Spleen (tissue), 11 donors: ENCODE measurements around the gene RPS6KA2. TPM values are rescaled to one million over a fixed set of nuclear protein-coding genes. Genes with fewer than 3 reads are reported as not detected.

Experiments
- DNase-seq: peaks from one replicate; pipeline ENCODE4 v3.0.0-alpha.2; 2020
- H3K27ac ChIP-seq, 8 donors: fragments of 200-600 bp; sonication (generic) in 7 of 8; 1 replicate in 4 of 8; 2 replicates in 4 of 8; pipeline versions ENCODE4 v1.5.0 to v1.8.0; 2016 to 2021; ENCODE audit warnings: inconsistent platforms in 4 of 8, mild to moderate bottlenecking in 4 of 8, moderate library complexity in 1 of 8
- H3K27me3 ChIP-seq, 7 donors: fragments of 200-600 bp; sonication (generic) in 6 of 7; replicated peaks in 1 of 7; 1 replicate in 4 of 7; 2 replicates in 3 of 7; pipeline versions ENCODE4 v1.5.0 to v1.8.0; 2016 to 2021; ENCODE audit warnings: inconsistent platforms in 3 of 7, mild to moderate bottlenecking in 1 of 7
- H3K36me3 ChIP-seq, 6 donors: fragments of 200-600 bp; sonication (generic) in 5 of 6; 1 replicate in 4 of 6; 2 replicates in 2 of 6; pipeline versions ENCODE4 v1.5.0 to v1.8.0; 2016 to 2021; ENCODE audit warnings: inconsistent platforms in 2 of 6
- H3K4me1 ChIP-seq, 6 donors: fragments of 200-600 bp; sonication (generic) in 5 of 6; 1 replicate in 3 of 6; 2 replicates in 3 of 6; pipeline versions ENCODE4 v1.5.0 to v1.8.0; 2016 to 2021; ENCODE audit warnings: inconsistent platforms in 3 of 6
- H3K4me3 ChIP-seq, 8 donors: fragments of 200-600 bp; sonication (generic) in 7 of 8; 1 replicate in 4 of 8; 2 replicates in 4 of 8; pipeline versions ENCODE4 v1.5.0 to v1.8.0; 2016 to 2021; ENCODE audit warnings: inconsistent platforms in 4 of 8, mild to moderate bottlenecking in 4 of 8, moderate library complexity in 2 of 8
- H3K9me3 ChIP-seq, 8 donors: fragments of 200-600 bp; sonication (generic) in 7 of 8; 1 replicate in 4 of 8; 2 replicates in 4 of 8; pipeline versions ENCODE4 v1.5.0 to v1.8.0; 2016 to 2021; ENCODE audit warnings: inconsistent platforms in 4 of 8
- POLR2A ChIP-seq, 3 donors: fragments of 450-650 bp; IDR thresholded peaks; one replicate each; pipeline ENCODE4 v1.5.1; 2017; ENCODE audit warnings: antibody characterized with exemption in 3 of 3, mild to moderate bottlenecking in 1 of 3
- POLR2AphosphoS5 ChIP-seq, 3 donors: sonication (generic); formaldehyde crosslinking; IDR thresholded peaks; one replicate each; pipeline ENCODE4 v1.5.1; 2017; ENCODE audit warnings: antibody characterized with exemption in 3 of 3
- WGBS, 5 donors: extraction: QIAGEN DNeasy Blood & Tissue Kit in 3 of 5; methylation state at CpG; one replicate each; pipeline versions ENCODE4 v1.1.5 to v1.1.7; 2013 to 2018; 5-methylcytosine and 5-hydroxymethylcytosine counted together
- intact Hi-C: fragments of 100-400 bp; cut with DNase I; formaldehyde crosslinking; loops from one replicate; pipeline ENCODE4 v1.15.0; 2023; ENCODE audit warnings: low total_unique reads
- polyA plus RNA-seq, 3 donors: library from polyadenylated mRNA; stranded (reverse); fragments of 200-250 nt; gene quantifications; one replicate each; pipeline ENCODE4 v1.2.1, GENCODE V29; 2013
- total RNA-seq, 7 donors: library from RNA; depleted of rRNA in 3 of 7; stranded (reverse); fragments of >200 nt in 3 of 7; fragmentation: NEBNext Ultra II Directional in 4 of 7; extraction: Animal tissue kit (Norgen Biotek cat#: 25700) in 4 of 7; gene quantifications; one replicate each; pipeline versions ENCODE4 v1.1.0 to v1.2.1, GENCODE V29; 2016 to 2021
- TF ChIP-seq, protein P1 (sequence below), 11 experiments: fragments of 200-600 bp in 7 of 11; fragments of 450-650 bp in 4 of 11; sonication (generic) in 4 of 11; IDR thresholded peaks in 8 of 11; conservative IDR thresholded peaks in 3 of 11; 1 replicate in 7 of 11; 2 replicates in 4 of 11; pipeline versions ENCODE4 v1.4.0 to v1.8.0; 2016 to 2021; ENCODE audit warnings: antibody characterized with exemption in 11 of 11, inconsistent platforms in 4 of 11, mild to moderate bottlenecking in 1 of 11
- donor health status: healthy with polysubstance abuse.
- donor health status: DM: no; HTN: no; CAD: no; lungs with moderate emphysema.
- donor health status: DM: no; HTN: no; CAD: no.
- donor health status: Bipolar disorder and iron deficiency.
- donor health status: healthy.
- donor health status: DM: no; HTN: no; CAD: no.
- donor health status: DM: yes; HTN: yes; CAD: no.

Gene RPS6KA2
- total and polyA plus RNA-seq, 10 donors = 7.6 to 123 (median 58.1) TPM

DNA sequence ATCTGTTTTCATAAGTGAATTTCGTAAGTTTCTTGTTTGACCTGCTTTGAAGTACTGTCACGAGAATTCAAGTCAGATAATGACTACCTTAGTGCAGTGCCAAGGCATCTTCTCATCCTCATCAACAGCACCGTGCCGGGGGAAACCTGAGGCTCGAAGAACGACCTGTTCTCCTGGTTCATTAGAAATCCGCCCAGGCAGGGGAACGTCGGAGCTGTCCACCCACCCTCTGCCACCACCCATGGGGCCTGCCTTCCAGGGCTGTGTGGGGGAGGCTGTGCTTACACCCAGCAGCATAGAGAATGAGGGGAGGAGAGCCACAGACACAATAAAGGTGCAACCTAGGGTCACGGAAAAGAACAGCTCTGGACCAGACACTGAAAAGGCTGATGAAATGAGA is 142.2 kb downstream of the RPS6KA2 start:
- no peak for TF ChIP-seq POLR2AphosphoS5 (IDR thresholded peaks at IDR 0.05)
- TF ChIP-seq POLR2A (IDR thresholded peaks at IDR 0.05) = no peak
- TF ChIP-seq, protein P1, sequence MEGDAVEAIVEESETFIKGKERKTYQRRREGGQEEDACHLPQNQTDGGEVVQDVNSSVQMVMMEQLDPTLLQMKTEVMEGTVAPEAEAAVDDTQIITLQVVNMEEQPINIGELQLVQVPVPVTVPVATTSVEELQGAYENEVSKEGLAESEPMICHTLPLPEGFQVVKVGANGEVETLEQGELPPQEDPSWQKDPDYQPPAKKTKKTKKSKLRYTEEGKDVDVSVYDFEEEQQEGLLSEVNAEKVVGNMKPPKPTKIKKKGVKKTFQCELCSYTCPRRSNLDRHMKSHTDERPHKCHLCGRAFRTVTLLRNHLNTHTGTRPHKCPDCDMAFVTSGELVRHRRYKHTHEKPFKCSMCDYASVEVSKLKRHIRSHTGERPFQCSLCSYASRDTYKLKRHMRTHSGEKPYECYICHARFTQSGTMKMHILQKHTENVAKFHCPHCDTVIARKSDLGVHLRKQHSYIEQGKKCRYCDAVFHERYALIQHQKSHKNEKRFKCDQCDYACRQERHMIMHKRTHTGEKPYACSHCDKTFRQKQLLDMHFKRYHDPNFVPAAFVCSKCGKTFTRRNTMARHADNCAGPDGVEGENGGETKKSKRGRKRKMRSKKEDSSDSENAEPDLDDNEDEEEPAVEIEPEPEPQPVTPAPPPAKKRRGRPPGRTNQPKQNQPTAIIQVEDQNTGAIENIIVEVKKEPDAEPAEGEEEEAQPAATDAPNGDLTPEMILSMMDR (IDR thresholded peaks at IDR 0.05 in 8 of 11, conservative IDR thresholded peaks at IDR 0.05 in 3 of 11) = no peak
- peaks cover 3 to 25% (median 20%) of the 10 kb centered on the region in 6 donors for H3K4me1 ChIP-seq
- H3K36me3 ChIP-seq = peaks cover 0 to 77% (median 1%) of the 10 kb centered on the region in 6 donors
- peak; percentile 71 for DNase-seq
- no peak overlapping the region for H3K27ac ChIP-seq
- WGBS, 5 donors = 90 to 93% (median 91%) methylated on average over 10 of the region's 10 CpGs
- intact Hi-C loops = no loop called here
- H3K4me3 ChIP-seq = no peak overlapping the region
- no peaks in the 10 kb centered on the region for H3K27me3 ChIP-seq
- no peaks in the 10 kb centered on the region for H3K9me3 ChIP-seq

DNA sequence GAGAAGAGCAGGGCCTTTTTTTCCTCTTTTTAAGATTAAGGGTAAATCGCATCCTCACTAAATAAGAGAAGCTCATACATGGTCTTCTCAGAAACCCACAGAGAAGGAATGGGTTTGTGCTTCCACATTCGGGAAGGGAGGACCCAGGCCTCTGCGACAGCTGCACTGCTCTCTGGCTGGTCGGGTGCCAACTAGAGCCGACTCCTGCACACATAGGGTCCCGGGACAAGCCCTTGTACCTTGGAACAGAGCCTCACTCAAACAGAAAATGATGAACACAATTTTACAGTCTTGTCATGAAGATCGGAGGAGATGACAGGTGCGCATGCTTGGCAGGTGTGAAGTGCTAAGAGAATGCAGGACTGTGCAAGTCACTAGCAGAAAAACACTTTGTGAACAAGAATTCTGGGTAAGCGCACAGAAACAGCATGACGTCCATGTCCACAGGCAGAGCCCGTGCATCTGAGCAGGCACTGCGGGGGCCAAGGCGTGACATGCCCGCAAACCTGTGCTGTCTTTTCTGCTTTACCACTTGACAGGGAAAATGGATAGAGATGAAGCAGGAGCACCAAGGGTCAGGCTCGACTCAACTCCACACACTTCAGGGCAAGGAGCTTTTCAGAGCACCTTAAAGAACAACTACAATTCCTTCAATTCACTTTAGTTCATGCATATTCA is 143.3 kb downstream of the RPS6KA2 start:
- no peak for TF ChIP-seq POLR2AphosphoS5 (IDR thresholded peaks at IDR 0.05)
- no peak for TF ChIP-seq POLR2A (IDR thresholded peaks at IDR 0.05)
- TF ChIP-seq, protein P1 (IDR thresholded peaks at IDR 0.05 in 8 of 11, conservative IDR thresholded peaks at IDR 0.05 in 3 of 11) = no peak
- Histone ChIP-seq H3K4me3 (no peak overlapping the region), H3K9me3 (no peaks in the 10 kb centered on the region), H3K36me3 (peaks cover 0 to 80% (median 1%) of the 10 kb centered on the region in 6 donors), H3K4me1 (peaks cover 3 to 21% (median 15%) of the 10 kb centered on the region in 6 donors), H3K27ac (no peak overlapping the region), H3K27me3 (no peaks in the 10 kb centered on the region)
- intact Hi-C loops = no loop called here
- WGBS, 5 donors = 88 to 93% (median 90%) methylated on average over 15 of the region's 15 CpGs
- peak; percentile 45 for DNase-seq

DNA sequence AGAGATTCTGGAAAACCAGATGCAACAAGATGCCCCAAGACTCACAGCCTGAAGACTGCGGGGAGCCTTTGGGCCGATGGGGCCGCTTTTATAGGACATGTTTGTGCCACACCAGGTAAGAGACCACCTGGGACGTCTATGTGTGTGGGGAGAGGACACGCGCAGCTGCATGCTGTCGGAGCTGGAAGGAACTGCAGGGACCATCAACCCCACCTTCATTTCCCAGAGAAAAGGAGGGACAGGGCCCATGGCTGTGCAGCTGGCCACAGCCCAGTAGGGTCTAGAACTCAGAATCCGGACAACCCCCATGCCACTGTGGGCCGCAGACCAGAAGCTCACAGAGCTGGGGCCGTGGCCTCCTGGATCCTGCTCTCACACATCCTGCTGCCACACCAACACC is 144.0 kb downstream of the RPS6KA2 start:
- Histone ChIP-seq H3K4me3 (no peak overlapping the region), H3K4me1 (peaks cover 0 to 14% (median 10%) of the 10 kb centered on the region in 6 donors), H3K9me3 (no peaks in the 10 kb centered on the region), H3K36me3 (peaks cover 0 to 87% (median 1%) of the 10 kb centered on the region in 6 donors), H3K27me3 (no peaks in the 10 kb centered on the region), H3K27ac (no peak overlapping the region)
- 89 to 95% (median 94%) methylated on average over 9 to 10 of the region's 10 CpGs for WGBS, 5 donors
- TF ChIP-seq, protein P1 (IDR thresholded peaks at IDR 0.05 in 8 of 11, conservative IDR thresholded peaks at IDR 0.05 in 3 of 11) = no peak
- no peak for TF ChIP-seq POLR2AphosphoS5 (IDR thresholded peaks at IDR 0.05)
- no peak for TF ChIP-seq POLR2A (IDR thresholded peaks at IDR 0.05)
- intact Hi-C loops = no loop called here
- DNase-seq = peak; percentile 52

DNA sequence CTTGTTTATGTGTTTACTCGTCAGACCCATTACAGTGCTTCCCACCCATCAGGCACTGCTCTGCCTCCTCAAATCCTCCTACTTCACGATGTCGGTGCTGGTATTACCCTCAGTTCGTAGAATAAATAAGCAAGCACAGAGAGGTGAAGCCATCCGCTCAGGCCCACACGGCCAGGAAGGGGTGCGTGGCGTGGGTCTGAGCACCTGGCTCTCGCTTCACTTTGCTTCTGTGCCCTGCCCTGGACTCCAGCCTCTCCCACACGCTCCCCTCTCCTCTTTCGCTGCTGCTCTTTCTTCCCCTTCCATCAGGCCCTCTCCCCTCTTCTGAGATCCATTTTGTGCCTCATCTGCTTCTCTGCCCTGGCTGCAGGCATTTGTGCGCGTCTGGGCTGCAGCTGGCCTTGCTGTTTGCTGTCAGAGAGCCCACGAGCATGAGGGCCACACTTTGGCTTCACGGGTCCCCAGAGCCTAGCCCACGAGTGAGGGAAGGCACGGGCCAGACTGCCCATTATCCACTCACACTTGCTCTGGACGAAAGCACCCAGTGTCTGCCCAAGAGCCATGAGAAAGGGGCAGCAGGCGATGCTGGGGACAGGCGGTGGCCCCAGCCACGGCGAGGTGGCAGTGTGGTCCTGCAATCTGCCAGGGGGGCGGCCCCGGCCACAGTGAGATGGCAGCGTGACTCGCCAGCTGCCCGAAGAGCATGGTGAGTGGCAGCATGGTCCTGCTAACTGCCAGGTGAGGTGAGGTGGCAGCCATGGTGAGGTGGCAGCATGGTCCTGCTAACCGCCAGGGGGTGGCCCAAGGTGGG is 148.1 kb downstream of the RPS6KA2 start:
- intact Hi-C loops = no loop called here
- WGBS, 5 donors = 92 to 94% (median 93%) methylated on average over 28 of the region's 28 CpGs
- no peak overlapping the region for H3K27ac ChIP-seq
- no peaks in the 10 kb centered on the region for H3K4me1 ChIP-seq
- no peaks in the 10 kb centered on the region for H3K27me3 ChIP-seq
- no peaks in the 10 kb centered on the region for H3K9me3 ChIP-seq
- DNase-seq = peak; percentile 70
- TF ChIP-seq, protein P1 (IDR thresholded peaks at IDR 0.05 in 8 of 11, conservative IDR thresholded peaks at IDR 0.05 in 3 of 11) = no peak
- TF ChIP-seq POLR2AphosphoS5 (IDR thresholded peaks at IDR 0.05) = no peak
- TF ChIP-seq POLR2A (IDR thresholded peaks at IDR 0.05) = no peak
- no peak overlapping the region for H3K4me3 ChIP-seq
- H3K36me3 ChIP-seq = peaks cover 0 to 85% (median 0%) of the 10 kb centered on the region in 6 donors
